SK-N-SH treated with all-trans-retinoic acid at 6 μM for 48 hours (cell line): Measurements from ENCODE around the gene HTR3A.
A peak's percentile ranks its signal among the peaks of the same experiment; 100 is the strongest.

Experiments used
- ATAC-seq: fragments of 200-7000 bp; cut with Tn5 transposase; 3 replicates; pipeline ENCODE4 v1.9.1; 2020; ENCODE audit warnings: mild to moderate bottlenecking, moderate library complexity
- ARNTL ChIP-seq: fragments of 450-650 bp; formaldehyde crosslinking; IDR thresholded peaks from 2 replicates; pipeline ENCODE4 v1.5.0; 2020; ENCODE audit warnings: low read depth, mild to moderate bottlenecking, moderate library complexity, borderline replicate concordance
- BACH2 ChIP-seq: fragments of 250-450 bp; sonication (Bioruptor Pico); IDR thresholded peaks from 2 replicates; pipeline ENCODE4 v1.9.0; 2021; ENCODE audit warnings: mild to moderate bottlenecking, borderline replicate concordance
- CSDC2 ChIP-seq: fragments of 250-450 bp; sonication (Bioruptor Pico); IDR thresholded peaks from 2 replicates; pipeline ENCODE4 v1.5.0; 2020; ENCODE audit warnings: mild to moderate bottlenecking, moderate library complexity
- CSRNP3 ChIP-seq: fragments of 250-450 bp; sonication (Bioruptor Pico); IDR thresholded peaks from 2 replicates; pipeline ENCODE4 v1.5.1; 2021; ENCODE audit warnings: mild to moderate bottlenecking, moderate library complexity
- ESRRG ChIP-seq: fragments of 250-450 bp; sonication (Bioruptor Pico); IDR thresholded peaks from 2 replicates; pipeline ENCODE4 v1.6.1; 2021; ENCODE audit warnings: mild to moderate bottlenecking
- GLIS3 ChIP-seq: fragments of 250-450 bp; sonication (Bioruptor Pico); IDR thresholded peaks from 2 replicates; pipeline ENCODE4 v1.5.0; 2020; ENCODE audit warnings: mild to moderate bottlenecking, moderate library complexity
- OSR1 ChIP-seq: fragments of 250-450 bp; sonication (Bioruptor Pico); IDR thresholded peaks from 2 replicates; pipeline ENCODE4 v1.8.0; 2022; ENCODE audit warnings: moderate library complexity, mild to moderate bottlenecking, inconsistent platforms
- PATZ1 ChIP-seq: fragments of 250-450 bp; sonication (Bioruptor Pico); IDR thresholded peaks from 2 replicates; pipeline ENCODE4 v1.8.0; 2020; ENCODE audit warnings: mild to moderate bottlenecking, moderate library complexity, borderline replicate concordance
- PPARA ChIP-seq: fragments of 250-450 bp; sonication (Bioruptor Pico); IDR thresholded peaks from 2 replicates; pipeline ENCODE4 v1.5.0; 2020; ENCODE audit warnings: mild to moderate bottlenecking, borderline replicate concordance
- RARB ChIP-seq: fragments of 250-450 bp; sonication (Bioruptor Pico); IDR thresholded peaks from 2 replicates; pipeline ENCODE4 v1.8.0; 2021; ENCODE audit warnings: mild to moderate bottlenecking, moderate library complexity
- TCF4 ChIP-seq: fragments of 250-450 bp; sonication (Bioruptor Pico); IDR thresholded peaks from 2 replicates; pipeline ENCODE4 v1.8.0; 2021; ENCODE audit warnings: mild to moderate bottlenecking, moderate library complexity, borderline replicate concordance
- TOX ChIP-seq: fragments of 250-450 bp; sonication (Bioruptor Pico); IDR thresholded peaks from 2 replicates; pipeline ENCODE4 v1.8.0; 2021; ENCODE audit warnings: mild to moderate bottlenecking, moderate library complexity, borderline replicate concordance
- ZC3H10 ChIP-seq: fragments of 250-450 bp; sonication (Bioruptor Pico); IDR thresholded peaks from 2 replicates; pipeline ENCODE4 v1.5.1; 2021; ENCODE audit warnings: mild to moderate bottlenecking, moderate library complexity
- ZFP3 ChIP-seq: fragments of 250-450 bp; sonication (Bioruptor Pico); IDR thresholded peaks from 2 replicates; pipeline ENCODE4 v1.5.0; 2020; ENCODE audit warnings: mild to moderate bottlenecking, moderate library complexity
- ZNF565 ChIP-seq: fragments of 450-650 bp; formaldehyde crosslinking; conservative IDR thresholded peaks from 2 replicates; pipeline ENCODE4 v1.5.0; 2020; ENCODE audit warnings: low read depth, mild to moderate bottlenecking, moderate library complexity
- ZNF70 ChIP-seq: fragments of 450-650 bp; formaldehyde crosslinking; IDR thresholded peaks from 2 replicates; pipeline ENCODE4 v1.5.0; 2020; ENCODE audit warnings: mild to moderate bottlenecking, moderate library complexity
- ZNF8 ChIP-seq: fragments of 450-650 bp; formaldehyde crosslinking; IDR thresholded peaks from 2 replicates; pipeline ENCODE4 v1.5.0; 2020; ENCODE audit warnings: mild to moderate bottlenecking, moderate library complexity
- TF ChIP-seq, protein P1 (sequence below): fragments of 250-450 bp; sonication (Bioruptor Pico); IDR thresholded peaks from 2 replicates; pipeline ENCODE4 v1.5.1; 2020; ENCODE audit warnings: low read depth, mild to moderate bottlenecking, moderate library complexity
- TF ChIP-seq, protein P2 (sequence below): fragments of 250-450 bp; sonication (Bioruptor Pico); IDR thresholded peaks from 2 replicates; pipeline ENCODE4 v1.5.0; 2020; ENCODE audit warnings: mild to moderate bottlenecking, moderate library complexity

HTR3A gene

DNA sequence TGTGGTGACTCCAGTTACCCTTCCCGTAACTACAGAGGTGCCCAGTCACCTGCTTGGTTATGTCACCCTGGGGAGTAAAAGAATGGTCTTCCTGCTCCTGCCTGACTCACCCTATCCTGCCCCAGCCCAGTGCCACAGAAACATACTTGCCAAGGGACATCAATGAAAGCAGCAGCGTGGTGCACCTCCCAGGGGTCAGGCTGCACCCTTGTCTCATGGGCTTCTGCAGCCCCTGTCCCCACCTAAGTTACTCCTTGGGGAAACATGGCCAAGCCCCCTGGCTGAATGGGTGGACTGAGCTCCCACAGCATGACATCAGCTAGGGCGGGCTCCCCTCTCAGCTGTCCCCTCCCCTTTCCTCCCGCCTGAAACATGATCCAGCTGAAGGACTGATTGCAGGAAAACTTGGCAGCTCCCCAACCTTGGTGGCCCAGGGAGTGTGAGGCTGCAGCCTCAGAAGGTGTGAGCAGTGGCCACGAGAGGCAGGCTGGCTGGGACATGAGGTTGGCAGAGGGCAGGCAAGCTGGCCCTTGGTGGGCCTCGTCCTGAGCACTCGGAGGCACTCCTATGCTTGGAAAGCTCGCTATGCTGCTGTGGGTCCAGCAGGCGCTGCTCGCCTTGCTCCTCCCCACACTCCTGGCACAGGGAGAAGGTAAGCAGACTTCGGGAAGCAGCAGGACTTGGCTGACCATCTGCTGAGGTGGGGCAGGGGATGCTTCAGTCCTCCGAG, at the start of gene HTR3A:
HTR3A (plus strand) TSS at position 368 of the 730 bp plus-strand sequence; CDS start at position 586, 218 bp downstream.
- TF ChIP-seq PPARA (no peak), OSR1 (CRISPR knock-in tag) (no peak), CSRNP3 (no peak), PATZ1 (CRISPR knock-in tag) (no peak)
- TF ChIP-seq, protein P1, sequence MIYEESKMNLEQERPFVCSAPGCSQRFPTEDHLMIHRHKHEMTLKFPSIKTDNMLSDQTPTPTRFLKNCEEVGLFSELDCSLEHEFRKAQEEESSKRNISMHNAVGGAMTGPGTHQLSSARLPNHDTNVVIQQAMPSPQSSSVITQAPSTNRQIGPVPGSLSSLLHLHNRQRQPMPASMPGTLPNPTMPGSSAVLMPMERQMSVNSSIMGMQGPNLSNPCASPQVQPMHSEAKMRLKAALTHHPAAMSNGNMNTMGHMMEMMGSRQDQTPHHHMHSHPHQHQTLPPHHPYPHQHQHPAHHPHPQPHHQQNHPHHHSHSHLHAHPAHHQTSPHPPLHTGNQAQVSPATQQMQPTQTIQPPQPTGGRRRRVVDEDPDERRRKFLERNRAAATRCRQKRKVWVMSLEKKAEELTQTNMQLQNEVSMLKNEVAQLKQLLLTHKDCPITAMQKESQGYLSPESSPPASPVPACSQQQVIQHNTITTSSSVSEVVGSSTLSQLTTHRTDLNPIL (CRISPR knock-in tag) = no peak
- TF ChIP-seq, protein P2, sequence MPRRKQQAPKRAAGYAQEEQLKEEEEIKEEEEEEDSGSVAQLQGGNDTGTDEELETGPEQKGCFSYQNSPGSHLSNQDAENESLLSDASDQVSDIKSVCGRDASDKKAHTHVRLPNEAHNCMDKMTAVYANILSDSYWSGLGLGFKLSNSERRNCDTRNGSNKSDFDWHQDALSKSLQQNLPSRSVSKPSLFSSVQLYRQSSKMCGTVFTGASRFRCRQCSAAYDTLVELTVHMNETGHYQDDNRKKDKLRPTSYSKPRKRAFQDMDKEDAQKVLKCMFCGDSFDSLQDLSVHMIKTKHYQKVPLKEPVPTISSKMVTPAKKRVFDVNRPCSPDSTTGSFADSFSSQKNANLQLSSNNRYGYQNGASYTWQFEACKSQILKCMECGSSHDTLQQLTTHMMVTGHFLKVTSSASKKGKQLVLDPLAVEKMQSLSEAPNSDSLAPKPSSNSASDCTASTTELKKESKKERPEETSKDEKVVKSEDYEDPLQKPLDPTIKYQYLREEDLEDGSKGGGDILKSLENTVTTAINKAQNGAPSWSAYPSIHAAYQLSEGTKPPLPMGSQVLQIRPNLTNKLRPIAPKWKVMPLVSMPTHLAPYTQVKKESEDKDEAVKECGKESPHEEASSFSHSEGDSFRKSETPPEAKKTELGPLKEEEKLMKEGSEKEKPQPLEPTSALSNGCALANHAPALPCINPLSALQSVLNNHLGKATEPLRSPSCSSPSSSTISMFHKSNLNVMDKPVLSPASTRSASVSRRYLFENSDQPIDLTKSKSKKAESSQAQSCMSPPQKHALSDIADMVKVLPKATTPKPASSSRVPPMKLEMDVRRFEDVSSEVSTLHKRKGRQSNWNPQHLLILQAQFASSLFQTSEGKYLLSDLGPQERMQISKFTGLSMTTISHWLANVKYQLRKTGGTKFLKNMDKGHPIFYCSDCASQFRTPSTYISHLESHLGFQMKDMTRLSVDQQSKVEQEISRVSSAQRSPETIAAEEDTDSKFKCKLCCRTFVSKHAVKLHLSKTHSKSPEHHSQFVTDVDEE (CRISPR knock-in tag) = no peak
- TF ChIP-seq, all 23 proteins: peak for 0

GRCh38 chr11:113926273-113927197, 48.4 kb upstream of the HTR3A start:
- TF ChIP-seq RARB (CRISPR knock-in tag) = no peak
- no peak for TF ChIP-seq ESRRG (CRISPR knock-in tag)
- TF ChIP-seq ZFP3 (CRISPR knock-in tag) = no peak
- TF ChIP-seq ZNF8 (CRISPR knock-in tag) = no peak
- no peak for TF ChIP-seq PPARA
- TF ChIP-seq GLIS3 (CRISPR knock-in tag) = no peak
- TF ChIP-seq CSRNP3 = no peak
- TF ChIP-seq ZNF565 = no peak
- no peak for TF ChIP-seq ARNTL
- TF ChIP-seq TOX (CRISPR knock-in tag) = no peak
- ATAC-seq = 0 out of 3 replicates have a peak, but pooled peaks have one; percentile 25

More for the DNA sequence above, at the start of gene HTR3A:
- no peak; the same call in 2 of the 3 replicates for ATAC-seq

GRCh38 chr11:113928311-113928710, 46.6 kb upstream of the HTR3A start:
- TF ChIP-seq BACH2 (CRISPR knock-in tag) = no peak
- no peak for TF ChIP-seq PPARA
- no peak for TF ChIP-seq RARB (CRISPR knock-in tag)
- no peak for TF ChIP-seq CSRNP3
- TF ChIP-seq, protein P1 (CRISPR knock-in tag) = no peak
- TF ChIP-seq ZC3H10 (CRISPR knock-in tag) = no peak
- TF ChIP-seq ARNTL = no peak
- TF ChIP-seq GLIS3 (CRISPR knock-in tag) = no peak
- TF ChIP-seq ZNF565 = no peak
- TF ChIP-seq CSDC2 (CRISPR knock-in tag) = no peak
- no peak for TF ChIP-seq ZNF70
- TF ChIP-seq ESRRG (CRISPR knock-in tag) = no peak
- no peak for TF ChIP-seq TCF4 (CRISPR knock-in tag)
- ATAC-seq = no peak
